Right renal cortex interstitium (tissue), 3 donors: Measurements from ENCODE around the gene SREBF1. TPM values are rescaled to one million over a fixed set of nuclear protein-coding genes. Genes with fewer than 3 reads are reported as not detected.

Experiments used
- DNase-seq, 3 donors: peaks; one replicate each; pipeline ENCODE4 v3.0.0-alpha.2; 2013; ENCODE audit warnings: low read depth in 3 of 3, low spot score in 2 of 3
- polyA plus RNA-seq, 3 donors: library from polyadenylated mRNA; unstranded; fragments of 120-200 nt; gene quantifications; one replicate each; pipeline ENCODE4 v1.2.1, GENCODE V29; 2013; ENCODE audit not compliant: insufficient read length in 3 of 3

Gene SREBF1
- polyA plus RNA-seq, 3 donors = 37.3 to 46.6 (median 45.5) TPM

DNA sequence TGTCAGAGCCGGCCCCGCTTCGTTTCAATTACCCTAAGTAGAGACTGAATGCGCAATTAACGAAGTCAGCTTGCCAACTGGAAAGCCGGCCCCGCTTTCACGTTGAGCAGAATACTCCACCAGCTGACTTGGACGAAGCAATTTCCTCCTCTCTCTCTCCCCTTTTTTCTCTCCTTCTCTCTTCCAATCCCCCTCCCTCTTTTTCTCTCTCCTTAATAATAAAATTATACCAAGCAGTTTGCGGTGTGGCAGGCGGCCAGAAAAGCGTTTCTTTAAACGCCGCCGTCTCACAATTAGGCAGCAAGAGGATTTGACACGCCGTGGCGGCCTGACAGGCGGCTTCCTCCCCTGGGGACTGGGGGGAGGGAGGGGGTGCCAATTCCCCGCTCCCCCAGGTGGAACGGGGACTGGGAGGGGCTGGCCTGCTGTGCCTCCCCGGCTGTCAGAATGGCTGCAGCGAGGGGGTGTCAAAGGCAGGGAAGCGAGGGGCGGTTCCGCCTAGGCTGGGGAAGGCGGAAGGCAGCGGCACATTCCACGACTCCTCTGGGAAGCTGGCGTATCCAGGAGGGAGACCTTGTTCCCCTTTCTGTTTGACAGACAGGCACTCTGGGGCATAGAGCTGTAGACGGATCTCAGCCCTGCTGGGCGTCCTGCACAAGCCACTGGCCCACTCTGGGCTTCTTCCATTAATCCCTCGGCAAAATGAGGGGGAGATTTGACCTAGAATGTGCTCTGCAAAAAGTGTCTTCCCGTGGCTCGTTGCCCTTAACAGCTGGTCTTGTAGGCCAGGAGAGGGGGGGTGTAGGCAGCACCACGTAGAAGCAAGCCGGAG lies 52.7 kb downstream of the SREBF1 start:
- DNase-seq = no peak

DNA sequence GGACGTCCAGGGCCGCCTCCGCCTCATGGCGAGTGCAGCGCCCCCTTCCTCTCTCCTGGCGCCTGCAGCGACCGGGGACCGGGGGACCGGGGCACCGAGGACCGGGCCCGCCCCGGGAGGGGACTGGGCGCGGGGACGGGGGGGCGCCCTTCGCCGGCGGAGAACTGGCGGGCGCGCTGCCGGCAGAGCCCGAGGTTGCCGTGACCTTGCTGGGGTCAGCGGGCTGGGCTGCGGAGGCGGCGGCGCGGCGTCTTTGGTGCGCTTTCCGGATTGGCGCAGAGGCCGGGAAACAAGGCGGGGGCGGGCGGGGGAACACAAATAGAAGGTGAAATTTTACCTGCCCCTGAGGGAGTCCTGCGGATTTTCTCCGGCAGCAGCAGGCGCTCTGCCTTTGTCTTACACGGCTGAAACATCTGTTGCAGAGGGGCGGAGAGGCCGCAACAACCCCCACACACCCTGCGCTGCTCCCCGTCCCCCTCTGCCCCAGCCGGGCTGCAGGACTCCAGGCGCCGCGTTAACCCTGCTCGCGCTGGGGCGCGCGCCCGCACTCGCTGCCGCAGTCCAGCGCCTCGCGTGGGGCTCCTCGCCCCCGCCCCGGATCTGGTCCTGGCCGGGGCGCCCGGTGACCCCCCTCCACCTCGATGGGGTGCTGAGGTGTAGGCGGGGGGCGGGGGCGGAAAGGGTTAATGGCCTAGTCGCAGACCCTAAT lies 53.5 kb downstream of the SREBF1 start:
- no peak for DNase-seq

DNA sequence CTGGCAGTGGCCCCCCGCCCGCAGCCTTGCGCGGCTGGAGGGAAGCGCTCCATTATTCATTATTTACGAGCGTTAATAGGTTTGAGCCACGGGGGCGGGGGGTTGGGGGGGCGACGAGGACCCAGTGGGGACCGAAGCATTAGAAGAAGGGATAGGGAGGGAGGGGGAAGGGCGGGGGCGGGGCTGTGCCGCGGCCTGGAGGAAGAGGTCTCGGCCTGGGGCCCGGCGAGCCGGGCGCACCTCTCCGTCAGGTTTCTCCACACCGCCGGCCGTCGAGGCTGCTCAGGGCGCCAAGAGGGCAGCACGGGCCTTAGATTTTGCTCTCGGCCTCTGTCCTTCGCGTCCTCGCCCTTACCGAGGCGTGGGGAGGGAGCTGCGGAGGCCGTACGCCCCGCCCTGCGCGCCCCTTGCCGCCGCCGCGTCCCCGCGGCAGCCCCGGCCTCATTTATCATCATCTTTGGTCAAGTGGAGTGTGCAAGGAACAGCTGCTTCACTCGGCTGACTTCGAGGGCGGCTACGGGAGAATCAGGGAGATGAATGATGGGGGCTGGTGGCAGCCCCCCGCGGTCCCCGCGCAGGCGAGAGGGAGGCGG lies 54.2 kb downstream of the SREBF1 start:
- no peak for DNase-seq

- no peak for DNase-seq
These were observed 54.9 kb downstream of the SREBF1 start for GRCh38 chr17:17781591-17782496.

DNA sequence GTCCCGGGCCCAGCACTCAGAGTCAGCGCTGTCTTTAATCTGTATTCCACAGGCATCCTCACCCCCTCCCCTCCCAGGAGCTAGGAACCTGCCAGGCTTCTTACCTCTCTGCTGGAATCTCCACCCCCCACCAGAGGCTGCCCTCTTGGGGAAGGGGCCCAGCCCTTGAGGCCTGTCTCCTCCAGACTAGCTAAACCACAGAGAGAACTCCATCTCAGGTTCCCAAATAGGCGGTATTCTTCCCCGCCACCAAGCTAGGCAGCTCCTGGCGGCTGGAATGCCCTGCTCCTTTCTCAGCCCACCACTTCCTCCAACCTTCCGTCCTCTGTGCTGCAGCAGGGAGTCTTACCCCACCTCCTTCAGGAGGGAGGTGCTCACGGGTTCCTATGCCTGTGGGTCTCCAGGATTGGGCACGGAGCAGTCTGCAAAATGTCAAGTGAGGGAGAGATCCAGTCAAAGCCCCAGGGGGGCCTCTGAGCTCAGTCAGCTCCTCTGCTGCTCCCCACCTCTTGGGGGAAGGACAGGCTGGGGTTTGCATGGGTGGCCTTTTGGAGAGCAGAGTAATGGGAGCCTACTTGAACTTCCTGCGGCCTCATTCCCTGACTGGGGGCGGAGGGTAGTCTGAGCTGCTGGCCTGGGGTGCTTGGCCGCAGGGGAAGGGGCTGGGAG lies 55.7 kb downstream of the SREBF1 start:
- DNase-seq = no peak

DNA sequence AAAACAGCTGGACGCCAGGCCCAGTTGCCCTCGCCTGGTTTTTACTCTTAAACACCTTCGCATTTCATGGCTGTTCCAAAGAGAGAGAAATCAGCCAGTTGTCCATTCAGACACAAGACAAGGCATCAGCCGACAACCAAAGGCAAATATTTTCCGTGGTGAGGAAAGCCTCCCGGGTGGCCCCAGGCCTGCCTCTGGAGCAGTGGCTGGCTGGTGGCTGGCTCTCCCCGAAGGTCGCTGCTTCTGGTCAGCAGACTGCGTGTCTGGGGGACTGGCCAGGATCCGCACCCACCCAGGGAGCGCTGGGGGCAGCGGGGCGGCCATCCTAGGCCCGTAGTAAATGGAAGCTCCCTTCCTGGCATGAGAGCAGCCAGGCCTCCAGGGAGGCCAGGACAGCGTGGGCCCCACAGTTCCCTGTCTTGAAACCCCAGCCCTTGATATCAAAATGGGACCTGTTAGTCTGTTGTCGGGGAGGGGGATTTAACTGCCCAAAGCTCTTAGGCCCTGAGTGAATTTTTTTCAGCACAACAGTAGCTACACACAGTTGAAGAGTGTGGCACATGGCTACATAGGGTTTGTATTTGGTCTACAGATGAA lies 57.7 kb downstream of the SREBF1 start:
- DNase-seq = no peak

DNA sequence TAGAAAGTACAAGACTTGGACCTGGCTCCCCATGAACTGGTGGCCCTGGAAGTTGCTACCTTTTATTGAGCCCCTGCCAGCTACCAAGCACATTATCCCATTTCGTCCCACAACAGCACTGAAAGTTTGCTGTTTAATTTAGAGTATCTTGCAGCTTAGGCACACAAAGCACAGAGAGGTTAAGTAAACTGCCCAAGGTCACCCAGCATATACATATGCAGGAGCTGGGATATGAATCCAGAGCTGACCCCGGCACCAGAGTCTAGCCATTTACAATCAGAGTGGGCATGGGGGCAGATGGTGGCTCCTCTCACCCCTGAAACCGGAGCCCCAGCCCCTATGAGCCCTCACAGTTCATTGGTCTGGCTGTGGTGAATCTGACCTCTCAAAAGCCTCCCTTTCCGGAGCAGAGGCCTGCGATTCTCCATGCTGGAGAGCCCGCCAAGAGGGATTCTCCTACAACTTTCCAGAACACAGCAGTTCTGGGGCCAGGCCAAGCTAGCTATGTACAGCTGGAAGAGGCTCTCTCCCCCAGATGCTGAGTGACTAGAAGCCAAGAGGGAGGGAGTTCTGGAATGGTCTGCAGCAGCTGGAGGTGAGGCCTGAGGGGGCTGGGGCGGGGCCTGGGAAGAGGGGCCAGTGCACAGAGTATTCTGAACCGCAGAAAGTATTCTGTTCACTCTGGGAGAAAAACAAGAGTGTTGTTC lies 58.3 kb downstream of the SREBF1 start:
- DNase-seq = peak in 2 of 3 donors; percentile 75 to 79

DNA sequence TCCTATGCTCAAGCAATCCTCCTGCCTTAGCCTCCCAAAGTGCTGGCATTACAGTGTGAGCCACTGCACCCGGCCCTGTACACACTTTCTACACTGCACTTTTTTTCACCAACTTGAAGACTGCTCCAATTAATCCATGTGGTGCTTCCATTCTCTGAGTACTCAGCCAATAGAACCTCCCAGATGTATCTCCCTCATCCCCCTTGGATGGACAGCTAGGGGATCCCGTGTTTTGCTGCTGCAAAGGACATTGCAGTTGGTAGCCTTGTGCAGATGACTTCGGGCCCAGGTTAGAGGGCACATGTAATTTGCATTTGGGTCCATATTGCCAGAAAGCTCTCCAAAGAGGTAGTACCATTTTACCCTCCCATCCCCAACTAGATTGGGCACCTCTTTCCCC lies 59.9 kb downstream of the SREBF1 start:
- DNase-seq = no peak

- no peak for DNase-seq
These were observed 62.5 kb downstream of the SREBF1 start for GRCh38 chr17:17774009-17774881.

GRCh38 chr17:17772231-17772630 lies 64.6 kb downstream of the SREBF1 start:
- DNase-seq = no peak

DNA sequence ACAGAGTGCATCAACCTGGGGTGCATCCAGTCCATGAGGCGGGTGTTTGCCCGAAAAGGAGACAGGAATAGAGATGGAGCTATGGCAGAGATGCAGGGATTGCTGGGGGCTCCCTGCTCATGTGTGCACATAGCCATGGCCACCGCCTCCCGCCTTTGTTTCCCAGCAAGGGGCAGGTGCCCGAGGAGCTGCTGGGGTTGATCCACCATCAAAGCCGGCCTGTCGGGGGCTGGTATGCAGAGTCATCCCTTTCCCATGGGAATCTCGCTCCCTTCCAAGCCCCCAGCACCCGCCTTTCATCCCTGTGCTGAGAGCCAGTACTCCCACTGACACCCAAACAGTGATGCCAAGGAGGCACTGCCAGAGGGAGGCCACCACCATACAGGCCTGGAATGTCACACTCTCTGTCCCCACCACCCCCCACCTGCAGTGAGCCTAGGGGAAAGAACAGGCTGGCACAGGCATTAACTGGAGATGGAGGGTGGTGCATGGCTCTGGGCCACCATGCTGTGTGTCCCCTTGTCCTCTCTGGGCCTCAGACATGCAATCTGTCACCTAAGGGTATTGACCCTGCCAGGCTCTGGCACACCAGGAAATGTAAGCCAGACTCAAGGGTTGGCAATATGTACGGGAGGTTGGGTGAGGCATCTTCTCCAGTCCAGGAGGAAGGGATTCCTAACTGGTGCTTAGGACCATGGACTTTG lies 65.1 kb downstream of the SREBF1 start:
- no peak for DNase-seq

GRCh38 chr17:17770632-17771044 lies 66.1 kb downstream of the SREBF1 start:
- no peak for DNase-seq

DNA sequence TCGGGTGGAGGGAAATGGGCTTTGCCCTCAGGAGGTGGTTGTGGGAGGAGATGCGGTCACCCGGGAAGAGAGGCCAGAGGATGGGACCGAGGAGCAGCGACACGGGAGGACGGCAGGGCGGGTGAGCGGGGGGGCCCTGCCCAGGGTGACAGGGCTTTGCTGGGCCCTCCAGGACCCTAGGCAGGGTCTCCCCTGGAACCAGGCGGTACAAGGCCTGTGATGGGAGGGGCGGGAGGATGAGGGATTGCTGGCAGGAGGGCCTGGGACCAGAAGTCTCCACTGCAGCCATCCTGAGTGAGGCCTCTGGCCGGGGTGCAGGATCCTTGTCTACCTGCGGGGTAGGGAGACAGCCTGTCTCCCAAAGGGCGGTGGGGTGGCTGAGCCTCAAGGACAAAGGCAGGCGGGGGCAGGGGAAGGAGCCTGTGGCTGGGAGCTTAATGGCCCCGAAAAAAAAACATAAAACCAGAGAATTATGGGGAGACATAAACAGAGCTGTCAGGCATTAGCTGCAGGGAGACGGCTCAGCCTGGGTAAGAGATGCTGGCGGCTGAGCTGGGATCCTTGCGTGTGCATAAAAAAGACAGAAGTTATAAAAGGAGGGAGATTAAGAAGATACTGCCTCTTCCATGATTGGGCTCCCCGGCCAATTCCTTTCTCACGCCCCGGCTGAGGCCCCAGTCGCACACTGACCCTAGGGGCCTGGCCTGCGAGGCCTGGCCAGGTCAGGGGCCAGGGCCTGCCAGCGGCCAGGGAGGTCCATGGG lies 66.7 kb downstream of the SREBF1 start:
- no peak for DNase-seq

DNA sequence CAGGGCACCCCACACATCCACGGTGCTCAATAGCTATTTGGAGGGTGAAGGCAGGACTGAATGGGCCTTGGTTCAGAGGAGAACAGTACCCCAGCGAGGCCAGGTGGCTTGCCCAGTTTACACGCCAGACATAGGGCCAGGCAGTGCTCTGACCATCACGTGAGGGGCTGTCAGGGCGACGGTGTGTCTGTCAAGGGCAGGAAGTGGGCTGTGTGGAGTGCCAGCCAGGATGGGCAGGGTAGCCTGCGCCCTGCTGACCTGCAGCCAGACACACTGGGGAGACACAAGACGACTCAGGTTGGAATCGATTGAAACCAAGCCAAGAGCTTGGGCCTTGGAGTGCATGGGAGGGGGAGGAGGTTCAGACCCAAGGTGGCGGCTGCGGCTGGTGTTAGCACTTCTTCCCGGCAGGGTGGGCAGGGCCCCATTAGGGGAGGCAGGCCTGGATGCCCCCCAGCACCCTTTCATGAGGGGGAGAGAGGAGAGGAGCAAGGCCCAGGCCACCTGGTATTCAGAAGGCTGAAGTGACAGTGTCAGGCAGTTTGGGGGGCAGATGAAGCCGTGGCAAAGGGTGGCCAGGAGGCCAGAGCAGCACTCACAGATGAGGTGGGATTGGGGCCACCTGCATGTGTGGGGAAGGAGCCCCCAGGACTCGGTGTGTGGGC lies 68.2 kb downstream of the SREBF1 start:
- DNase-seq = no peak

- DNase-seq = no peak
These were observed 68.8 kb downstream of the SREBF1 start for GRCh38 chr17:17767887-17768418.
